Vagina (tissue), 2 donors: ENCODE results near the gene SERPINB2. TPM values are rescaled to one million over a fixed set of nuclear protein-coding genes. Genes with fewer than 3 reads are reported as not detected.

Experiments used
- DNase-seq, 2 donors: peaks; one replicate each; pipeline ENCODE4 v3.0.0-alpha.2; 2017; ENCODE audit errors: extremely low spot score in 2 of 2
- H3K27ac ChIP-seq: fragments of 200-600 bp; sonication (generic); one replicate; pipeline ENCODE4 v1.5.1; 2019
- H3K27me3 ChIP-seq: fragments of 200-600 bp; sonication (generic); one replicate; pipeline ENCODE4 v1.5.1; 2019
- H3K36me3 ChIP-seq, 2 donors: fragments of 200-600 bp; sonication (generic); one replicate each; pipeline ENCODE4 v1.5.1; 2017 to 2019
- H3K4me1 ChIP-seq: fragments of 200-600 bp; sonication (generic); one replicate; pipeline ENCODE4 v1.5.1; 2019
- H3K4me3 ChIP-seq, 2 donors: fragments of 200-600 bp; sonication (generic); 1 replicate in 1 of 2; 2 replicates in 1 of 2; pipeline ENCODE4 v1.5.1; 2016 to 2019
- H3K9me3 ChIP-seq: fragments of 200-600 bp; sonication (generic); one replicate; pipeline ENCODE4 v1.5.1; 2019
- POLR2A ChIP-seq, 2 donors: fragments of 450-650 bp; IDR thresholded peaks; one replicate each; pipeline ENCODE4 v1.6.1; 2017; ENCODE audit warnings: antibody characterized with exemption in 2 of 2, mild to moderate bottlenecking in 2 of 2, moderate library complexity in 2 of 2
- POLR2AphosphoS5 ChIP-seq, 2 donors: sonication (generic); formaldehyde crosslinking; IDR thresholded peaks; one replicate each; pipeline ENCODE4 v1.9.0; 2017; ENCODE audit warnings: antibody characterized with exemption in 2 of 2, mild to moderate bottlenecking in 2 of 2, low read depth in 1 of 2; ENCODE audit not compliant: insufficient read depth in 1 of 2
- intact Hi-C: fragments of 100-400 bp; cut with DNase I; formaldehyde crosslinking; loops from one replicate; pipeline ENCODE4 v1.15.1; 2023
- total RNA-seq: library from RNA; depleted of rRNA; stranded (reverse); fragments of >200 nt; gene quantifications from one replicate; pipeline ENCODE4 v1.2.3, GENCODE V29; 2016
- TF ChIP-seq, protein P1 (sequence below), 3 experiments: fragments of 450-650 bp in 2 of 3; fragments of 200-600 bp in 1 of 3; sonication (generic) in 1 of 3; IDR thresholded peaks; one replicate each; pipeline ENCODE4 v1.5.1; 2017 to 2019; ENCODE audit warnings: antibody characterized with exemption in 3 of 3, mild to moderate bottlenecking in 2 of 3, moderate library complexity in 2 of 3

The SERPINB2 gene, protein sequence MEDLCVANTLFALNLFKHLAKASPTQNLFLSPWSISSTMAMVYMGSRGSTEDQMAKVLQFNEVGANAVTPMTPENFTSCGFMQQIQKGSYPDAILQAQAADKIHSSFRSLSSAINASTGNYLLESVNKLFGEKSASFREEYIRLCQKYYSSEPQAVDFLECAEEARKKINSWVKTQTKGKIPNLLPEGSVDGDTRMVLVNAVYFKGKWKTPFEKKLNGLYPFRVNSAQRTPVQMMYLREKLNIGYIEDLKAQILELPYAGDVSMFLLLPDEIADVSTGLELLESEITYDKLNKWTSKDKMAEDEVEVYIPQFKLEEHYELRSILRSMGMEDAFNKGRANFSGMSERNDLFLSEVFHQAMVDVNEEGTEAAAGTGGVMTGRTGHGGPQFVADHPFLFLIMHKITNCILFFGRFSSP
- 25.5 TPM for total RNA-seq

DNA sequence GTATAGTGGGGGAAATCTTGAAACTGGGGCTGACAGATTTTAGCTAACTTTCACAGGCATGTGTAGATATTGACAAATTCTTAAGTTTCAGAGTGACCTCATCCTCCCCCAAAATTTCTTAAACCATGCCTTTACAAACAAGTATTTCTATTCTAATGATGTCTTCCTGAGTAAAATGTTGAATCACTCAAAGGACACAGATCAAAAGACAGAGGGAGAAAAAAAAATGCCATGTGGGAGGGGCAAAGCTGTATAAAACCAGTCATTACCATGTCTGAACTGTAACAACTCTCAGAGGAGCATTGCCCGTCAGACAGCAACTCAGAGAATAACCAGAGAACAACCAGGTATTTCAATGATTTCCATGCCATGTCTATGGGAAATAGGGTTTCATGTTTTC is at the start of gene SERPINB2:
TSS of gene SERPINB2 (plus strand) at position 282 of the 400 bp plus-strand sequence. CDS start 3,740 bp downstream, outside the sequence.
- no peak for TF ChIP-seq POLR2AphosphoS5 (IDR thresholded peaks at IDR 0.05; ENCODE audit: insufficient read depth in 1 of 2, low read depth in 1 of 2)
- TF ChIP-seq POLR2A (IDR thresholded peaks at IDR 0.05) = no peak
- TF ChIP-seq, protein P1, sequence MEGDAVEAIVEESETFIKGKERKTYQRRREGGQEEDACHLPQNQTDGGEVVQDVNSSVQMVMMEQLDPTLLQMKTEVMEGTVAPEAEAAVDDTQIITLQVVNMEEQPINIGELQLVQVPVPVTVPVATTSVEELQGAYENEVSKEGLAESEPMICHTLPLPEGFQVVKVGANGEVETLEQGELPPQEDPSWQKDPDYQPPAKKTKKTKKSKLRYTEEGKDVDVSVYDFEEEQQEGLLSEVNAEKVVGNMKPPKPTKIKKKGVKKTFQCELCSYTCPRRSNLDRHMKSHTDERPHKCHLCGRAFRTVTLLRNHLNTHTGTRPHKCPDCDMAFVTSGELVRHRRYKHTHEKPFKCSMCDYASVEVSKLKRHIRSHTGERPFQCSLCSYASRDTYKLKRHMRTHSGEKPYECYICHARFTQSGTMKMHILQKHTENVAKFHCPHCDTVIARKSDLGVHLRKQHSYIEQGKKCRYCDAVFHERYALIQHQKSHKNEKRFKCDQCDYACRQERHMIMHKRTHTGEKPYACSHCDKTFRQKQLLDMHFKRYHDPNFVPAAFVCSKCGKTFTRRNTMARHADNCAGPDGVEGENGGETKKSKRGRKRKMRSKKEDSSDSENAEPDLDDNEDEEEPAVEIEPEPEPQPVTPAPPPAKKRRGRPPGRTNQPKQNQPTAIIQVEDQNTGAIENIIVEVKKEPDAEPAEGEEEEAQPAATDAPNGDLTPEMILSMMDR (IDR thresholded peaks at IDR 0.05) = no peak
- Histone ChIP-seq H3K27ac (no peak within 1 kb of the TSS), H3K36me3 (no peaks in the 10 kb centered on the region), H3K9me3 (no peaks in the 10 kb centered on the region), H3K4me1 (peaks cover 11% of the 10 kb centered on the region), H3K27me3 (no peaks in the 10 kb centered on the region), H3K4me3 (peak within 1 kb of the TSS in 1 of 2 donors; percentile 8)
- DNase-seq = no peak
- intact Hi-C loops = no loop called here

DNA sequence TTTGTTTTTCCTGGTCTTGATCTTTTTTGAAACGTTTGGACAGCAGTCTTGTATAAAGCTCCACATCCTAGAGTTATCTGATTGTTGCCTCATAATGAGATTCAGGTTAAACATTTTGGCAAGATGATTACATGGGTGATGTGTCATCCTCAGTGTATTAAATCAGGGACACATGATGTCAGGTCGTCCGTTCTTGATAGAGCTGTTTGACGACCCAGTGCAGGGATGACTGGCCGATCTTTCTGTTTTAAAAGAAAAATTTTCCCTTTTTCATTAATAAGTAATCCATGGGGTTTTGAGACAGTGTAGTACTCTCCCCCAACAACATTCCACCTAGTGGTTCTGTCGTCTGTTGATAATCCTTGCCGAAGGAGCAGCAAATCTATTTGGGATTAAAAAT is 44.5 kb upstream of the SERPINB2 start:
- Histone ChIP-seq H3K4me3 (no peak overlapping the region), H3K36me3 (no peaks in the 10 kb centered on the region), H3K4me1 (no peaks in the 10 kb centered on the region), H3K27ac (no peak overlapping the region), H3K9me3 (no peaks in the 10 kb centered on the region), H3K27me3 (no peaks in the 10 kb centered on the region)
- TF ChIP-seq POLR2AphosphoS5 (IDR thresholded peaks at IDR 0.05; ENCODE audit: insufficient read depth in 1 of 2, low read depth in 1 of 2) (no peak), POLR2A (IDR thresholded peaks at IDR 0.05) (no peak)
- TF ChIP-seq, protein P1 (IDR thresholded peaks at IDR 0.05) = no peak
- intact Hi-C loops = loop anchor here (10.0 kb wide), 1 partner anchor 328 kb away; no protein-coding TSS in a partner anchor
- no peak for DNase-seq

DNA sequence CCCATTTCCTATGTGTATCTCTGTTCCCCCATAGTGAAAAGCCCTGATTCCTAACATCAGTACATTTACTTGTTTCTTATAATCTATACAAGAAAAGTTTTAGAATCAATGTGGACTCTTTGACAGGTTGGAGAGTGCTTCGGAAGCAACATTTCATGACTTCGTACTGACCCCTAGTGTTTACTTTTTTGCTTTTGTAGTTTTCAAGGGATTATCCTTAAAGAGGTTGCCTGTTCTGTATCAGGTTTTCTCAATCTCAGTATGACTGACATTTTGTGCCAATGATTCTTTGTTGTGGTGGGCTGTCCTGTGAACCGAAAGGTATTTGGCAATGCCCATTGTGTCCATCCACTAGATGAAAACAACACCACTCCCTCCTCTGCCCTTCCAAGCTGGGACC is 43.3 kb upstream of the SERPINB2 start:
- H3K27me3 ChIP-seq = no peaks in the 10 kb centered on the region
- H3K9me3 ChIP-seq = no peaks in the 10 kb centered on the region
- H3K36me3 ChIP-seq = no peaks in the 10 kb centered on the region
- H3K4me3 ChIP-seq = no peak overlapping the region
- no peaks in the 10 kb centered on the region for H3K4me1 ChIP-seq
- intact Hi-C loops = loop anchor here (10.0 kb wide), 1 partner anchor 329 kb away; no protein-coding TSS in a partner anchor
- DNase-seq = no peak
- TF ChIP-seq, protein P1 (IDR thresholded peaks at IDR 0.05) = peak in 2 of 3 experiments; percentile 16 to 33
- TF ChIP-seq POLR2A (IDR thresholded peaks at IDR 0.05) (no peak), POLR2AphosphoS5 (IDR thresholded peaks at IDR 0.05; ENCODE audit: insufficient read depth in 1 of 2, low read depth in 1 of 2) (no peak)
- no peak overlapping the region for H3K27ac ChIP-seq

DNA sequence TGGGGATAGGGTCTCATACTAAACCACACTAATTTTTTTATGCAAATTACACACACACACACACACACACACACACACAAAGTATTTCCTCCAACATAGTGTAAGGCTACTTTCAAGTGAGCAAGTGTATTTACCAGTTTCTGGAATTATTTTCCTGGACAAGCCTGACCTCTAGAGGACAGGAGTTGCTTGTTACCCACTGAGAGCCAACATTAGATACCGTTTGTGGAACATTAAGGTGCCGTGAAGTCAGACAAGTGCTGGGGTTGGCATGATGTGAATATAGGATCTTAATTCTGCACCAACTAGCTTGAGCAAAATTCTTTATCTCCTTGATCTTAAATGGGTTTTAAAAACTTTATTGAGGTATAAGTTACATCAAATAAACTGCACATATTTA is 39.3 kb upstream of the SERPINB2 start:
- no peaks in the 10 kb centered on the region for H3K27me3 ChIP-seq
- DNase-seq = no peak
- TF ChIP-seq POLR2AphosphoS5 (IDR thresholded peaks at IDR 0.05; ENCODE audit: insufficient read depth in 1 of 2, low read depth in 1 of 2) = no peak
- TF ChIP-seq, protein P1 (IDR thresholded peaks at IDR 0.05) = peak; percentile 29 to 49 (median 32)
- H3K27ac ChIP-seq = no peak overlapping the region
- no peak overlapping the region for H3K4me3 ChIP-seq
- no peaks in the 10 kb centered on the region for H3K36me3 ChIP-seq
- intact Hi-C loops = loop anchor here (10.0 kb wide), 1 partner anchor 333 kb away; no protein-coding TSS in a partner anchor
- no peaks in the 10 kb centered on the region for H3K9me3 ChIP-seq
- no peaks in the 10 kb centered on the region for H3K4me1 ChIP-seq

DNA sequence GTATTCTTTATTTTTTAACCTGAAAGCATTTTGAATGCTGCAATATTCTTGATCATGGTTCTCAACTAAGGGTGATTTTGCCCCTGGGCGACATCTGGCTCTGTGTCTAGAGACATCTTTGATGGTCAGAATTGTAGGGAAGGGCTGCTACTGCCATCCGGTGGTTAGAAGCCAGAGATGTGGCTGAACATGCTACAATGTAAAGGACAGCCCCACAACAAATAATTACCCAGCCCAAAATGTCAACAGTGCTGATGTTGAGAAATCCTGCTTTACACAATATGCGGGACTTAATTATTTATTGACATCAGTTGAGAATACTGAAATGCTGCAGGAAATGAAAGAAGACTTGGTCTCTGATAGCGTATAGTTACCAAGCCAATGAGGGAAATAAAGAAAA is 37.5 kb upstream of the SERPINB2 start:
- no peaks in the 10 kb centered on the region for H3K27me3 ChIP-seq
- no peaks in the 10 kb centered on the region for H3K9me3 ChIP-seq
- TF ChIP-seq, protein P1 (IDR thresholded peaks at IDR 0.05) = no peak
- TF ChIP-seq POLR2A (IDR thresholded peaks at IDR 0.05) (no peak), POLR2AphosphoS5 (IDR thresholded peaks at IDR 0.05; ENCODE audit: insufficient read depth in 1 of 2, low read depth in 1 of 2) (no peak)
- no peak overlapping the region for H3K27ac ChIP-seq
- intact Hi-C loops = no loop called here
- no peak overlapping the region for H3K4me3 ChIP-seq
- no peaks in the 10 kb centered on the region for H3K36me3 ChIP-seq
- H3K4me1 ChIP-seq = no peaks in the 10 kb centered on the region
- no peak for DNase-seq
